ENCODE measurements around the gene DNAH12. TPM values are rescaled to one million over a fixed set of nuclear protein-coding genes. Genes with fewer than 3 reads are reported as not detected.
A peak's percentile ranks its signal among the peaks of the same experiment; 100 is the strongest.
"Not testable (repeated sequence)": the region's sequence is repeated elsewhere in the genome, so short reads cannot be mapped to it uniquely, and the experiment has no call there.

The DNAH12 gene
- total RNA-seq, 1 donor from 2014 or later = 0.32 TPM

- DNase-seq (ENCODE audit: low read depth) = no peak
Measured at GRCh38 chr3:57530071-57530608, 14.0 kb downstream of the DNAH12 start.

GRCh38 chr3:57518276-57518915, 25.7 kb downstream of the DNAH12 start:
- DNase-seq (ENCODE audit: low read depth) = no peak

GRCh38 chr3:57512166-57512565, 32.0 kb downstream of the DNAH12 start:
- DNase-seq (ENCODE audit: low read depth) = peak; percentile 3

- no peak for DNase-seq (ENCODE audit: low read depth)
Measured at GRCh38 chr3:57505901-57506300, 38.2 kb downstream of the DNAH12 start.

- no peak for DNase-seq (ENCODE audit: low read depth)
Measured at GRCh38 chr3:57500506-57500905, 43.6 kb downstream of the DNAH12 start.

GRCh38 chr3:57497904-57498303, 46.2 kb downstream of the DNAH12 start:
- no peak for DNase-seq (ENCODE audit: low read depth)

- DNase-seq (ENCODE audit: low read depth) = no peak
Measured at GRCh38 chr3:57484563-57484962, 59.6 kb downstream of the DNAH12 start.

- DNase-seq (ENCODE audit: low read depth) = not testable (repeated sequence)
Measured at GRCh38 chr3:57477193-57477592, 67.0 kb downstream of the DNAH12 start.

- DNase-seq (ENCODE audit: low read depth) = peak; percentile 2
Measured at GRCh38 chr3:57464801-57465200, 79.3 kb downstream of the DNAH12 start.

GRCh38 chr3:57464011-57464410, 80.1 kb downstream of the DNAH12 start:
- DNase-seq (ENCODE audit: low read depth) = no peak

- no peak for DNase-seq (ENCODE audit: low read depth)
Measured at GRCh38 chr3:57451150-57451846, 92.8 kb downstream of the DNAH12 start.

- not testable (repeated sequence) for DNase-seq (ENCODE audit: low read depth)
Measured at GRCh38 chr3:57449276-57449847, 94.8 kb downstream of the DNAH12 start.

- not testable (repeated sequence) for DNase-seq (ENCODE audit: low read depth)
Measured at GRCh38 chr3:57448489-57448888, 95.7 kb downstream of the DNAH12 start.

GRCh38 chr3:57446318-57446841, 97.8 kb downstream of the DNAH12 start:
- DNase-seq (ENCODE audit: low read depth) = peak; percentile 13

GRCh38 chr3:57444469-57444868, 99.7 kb downstream of the DNAH12 start:
- no peak for DNase-seq (ENCODE audit: low read depth)

- DNase-seq (ENCODE audit: low read depth) = not testable (repeated sequence)
Measured at GRCh38 chr3:57440144-57440543, 104.0 kb downstream of the DNAH12 start.

GRCh38 chr3:57438460-57438859, 105.7 kb downstream of the DNAH12 start:
- DNase-seq (ENCODE audit: low read depth) = not testable (repeated sequence)

GRCh38 chr3:57436195-57436761, 107.9 kb downstream of the DNAH12 start:
- DNase-seq (ENCODE audit: low read depth) = no peak

- DNase-seq (ENCODE audit: low read depth) = peak; percentile 21
Measured at GRCh38 chr3:57434041-57434440, 110.1 kb downstream of the DNAH12 start.

GRCh38 chr3:57423335-57423734, 120.8 kb downstream of the DNAH12 start:
- no peak for DNase-seq (ENCODE audit: low read depth)

- no peak for DNase-seq (ENCODE audit: low read depth)
Measured at GRCh38 chr3:57421336-57421735, 122.8 kb downstream of the DNAH12 start.

- no peak for DNase-seq (ENCODE audit: low read depth)
Measured at GRCh38 chr3:57420001-57420400, 124.1 kb downstream of the DNAH12 start.
